HEK293 (cell line): ENCODE data around the gene INPP1.
"Not testable (repeated sequence)": the region's sequence is repeated elsewhere in the genome, so short reads cannot be mapped to it uniquely, and the experiment has no call there.

ENCODE experiments used
- CTCF ChIA-PET: fragments of 350-600 bp; formaldehyde crosslinking; extraction: SDS; loops from one replicate; lab custom pipeline; 2021; ENCODE audit warnings: antibody characterized with exemption; lab: Yijun Ruan, JAX
- POLR2A ChIA-PET: fragments of 300-600 bp; formaldehyde crosslinking; extraction: SDS; loops from one replicate; lab custom pipeline; 2020; ENCODE audit warnings: antibody characterized with exemption, inconsistent platforms; lab: Yijun Ruan, JAX
- H3K27ac ChIP-seq: fragments of 200-500 bp; sonication (Bioruptor generic); 2 replicates; pipeline ENCODE4 v1.5.1; 2014; ENCODE audit warnings: low read depth, low read length, control low read depth, inconsistent platforms; ENCODE audit errors: extremely low read depth
- H3K36me3 ChIP-seq, 2 experiments: fragments of 200-500 bp in 1 of 2; sonication (Bioruptor generic) in 1 of 2; 1 replicate in 1 of 2; 2 replicates in 1 of 2; pipeline ENCODE4 v1.5.1; 2014 to 2017; ENCODE audit warnings: inconsistent platforms in 2 of 2, low read length in 2 of 2; ENCODE audit not compliant: control insufficient read depth in 2 of 2, insufficient read depth in 1 of 2
- H3K4me1 ChIP-seq: fragments of 200-500 bp; sonication (Bioruptor generic); 2 replicates; pipeline ENCODE4 v1.5.1; 2014; ENCODE audit warnings: mild to moderate bottlenecking, low read length, inconsistent platforms; ENCODE audit not compliant: control insufficient read depth, insufficient read depth
- H3K4me3 ChIP-seq: 2 replicates; pipeline ENCODE4 v1.5.1; 2011; ENCODE audit warnings: low read depth, mild to moderate bottlenecking, control low read depth, low read length, moderate library complexity
- H3K9me3 ChIP-seq: fragments of 200-500 bp; sonication (Bioruptor generic); 2 replicates; pipeline ENCODE4 v1.5.1; 2014; ENCODE audit warnings: low read depth, low read length, inconsistent platforms; ENCODE audit not compliant: control insufficient read depth, insufficient read depth
- GLIS1 ChIP-seq: fragments of 450-650 bp; formaldehyde crosslinking; IDR thresholded peaks from 2 replicates; pipeline ENCODE4 v1.5.1; 2016; ENCODE audit warnings: missing biosample characterization, missing genetic modification characterization
- HOXC10 ChIP-seq: sonication (generic); formaldehyde crosslinking; IDR thresholded peaks from 2 replicates; pipeline ENCODE4 v1.8.1; 2023; ENCODE audit warnings: mild to moderate bottlenecking, missing genetic modification reagents
- HOXD13 ChIP-seq: sonication (generic); formaldehyde crosslinking; IDR thresholded peaks from 2 replicates; pipeline ENCODE4 v1.8.0; 2022; ENCODE audit warnings: missing genetic modification reagents, borderline replicate concordance
- IKZF3 ChIP-seq: fragments of 450-650 bp; IDR thresholded peaks from 2 replicates; pipeline ENCODE4 v1.5.0; 2018; ENCODE audit warnings: missing biosample characterization, mild to moderate bottlenecking, missing genetic modification characterization, moderate library complexity
- PRDM1 ChIP-seq: fragments of 450-650 bp; formaldehyde crosslinking; IDR thresholded peaks from 2 replicates; pipeline ENCODE4; 2016; ENCODE audit warnings: missing biosample characterization, missing genetic modification characterization
- PRDM6 ChIP-seq: fragments of 450-650 bp; formaldehyde crosslinking; IDR thresholded peaks from 2 replicates; pipeline ENCODE4 v1.5.1; 2017; ENCODE audit warnings: missing biosample characterization, missing genetic modification characterization
- RBAK ChIP-seq: fragments of 450-650 bp; formaldehyde crosslinking; IDR thresholded peaks from 2 replicates; pipeline ENCODE4 v1.5.1; 2016; ENCODE audit warnings: missing biosample characterization, missing genetic modification characterization
- REPIN1 ChIP-seq: fragments of 450-650 bp; formaldehyde crosslinking; IDR thresholded peaks from 2 replicates; pipeline ENCODE4 v1.5.1; 2017; ENCODE audit warnings: missing biosample characterization, missing genetic modification characterization, low read depth
- ZBTB20 ChIP-seq: fragments of 450-650 bp; formaldehyde crosslinking; IDR thresholded peaks from 2 replicates; pipeline ENCODE4 v1.5.1; 2016; ENCODE audit warnings: missing biosample characterization, missing genetic modification characterization
- ZFP41 ChIP-seq: fragments of 450-650 bp; formaldehyde crosslinking; IDR thresholded peaks from 2 replicates; pipeline ENCODE4 v1.5.1; 2016; ENCODE audit warnings: missing biosample characterization, missing genetic modification characterization, borderline replicate concordance
- ZFP69B ChIP-seq: fragments of 450-650 bp; formaldehyde crosslinking; IDR thresholded peaks from 2 replicates; pipeline ENCODE4 v1.5.1; 2016; ENCODE audit warnings: missing biosample characterization, missing genetic modification characterization
- ZNF184 ChIP-seq: fragments of 450-650 bp; IDR thresholded peaks from 2 replicates; pipeline ENCODE4 v1.5.1; 2018; ENCODE audit warnings: missing biosample characterization, mild to moderate bottlenecking, missing genetic modification characterization
- ZNF24 ChIP-seq: fragments of 450-650 bp; formaldehyde crosslinking; IDR thresholded peaks from 2 replicates; pipeline ENCODE4 v1.5.1; 2016; ENCODE audit warnings: missing biosample characterization, missing genetic modification characterization
- ZNF248 ChIP-seq: fragments of 450-650 bp; formaldehyde crosslinking; IDR thresholded peaks from 2 replicates; pipeline ENCODE4 v1.5.1; 2017; ENCODE audit warnings: missing biosample characterization, missing genetic modification characterization
- ZNF274 ChIP-seq, 2 experiments: fragments of 200-500 bp in 1 of 2; fragments of 450-650 bp in 1 of 2; sonication (Bioruptor generic) in 1 of 2; formaldehyde crosslinking in 1 of 2; IDR thresholded peaks; 2 replicates each; pipeline versions ENCODE4 v1.5.1 to v1.6.1; 2014 to 2016; ENCODE audit warnings: borderline replicate concordance in 1 of 2, inconsistent platforms in 1 of 2, low read length in 1 of 2, missing biosample characterization in 1 of 2, missing genetic modification characterization in 1 of 2
- ZNF280C ChIP-seq: fragments of 450-650 bp; formaldehyde crosslinking; IDR thresholded peaks from 2 replicates; pipeline ENCODE4 v1.5.1; 2016; ENCODE audit warnings: missing biosample characterization, missing genetic modification characterization
- ZNF324 ChIP-seq: fragments of 450-650 bp; formaldehyde crosslinking; IDR thresholded peaks from 2 replicates; pipeline ENCODE4 v1.5.1; 2016; ENCODE audit warnings: missing biosample characterization, missing genetic modification characterization
- ZNF530 ChIP-seq: fragments of 450-650 bp; formaldehyde crosslinking; IDR thresholded peaks from 2 replicates; pipeline ENCODE4 v1.5.1; 2016; ENCODE audit warnings: low read depth, missing biosample characterization, missing genetic modification characterization
- ZNF645 ChIP-seq: fragments of 450-650 bp; formaldehyde crosslinking; IDR thresholded peaks from 2 replicates; pipeline ENCODE4; 2016; ENCODE audit warnings: missing biosample characterization, missing genetic modification characterization
- ZNF670 ChIP-seq: fragments of 450-650 bp; formaldehyde crosslinking; IDR thresholded peaks from 2 replicates; pipeline ENCODE4 v1.5.1; 2016; ENCODE audit warnings: missing biosample characterization, missing genetic modification characterization, low read depth
- ZNF692 ChIP-seq: fragments of 450-650 bp; formaldehyde crosslinking; IDR thresholded peaks from 2 replicates; pipeline ENCODE4 v1.5.1; 2016; ENCODE audit warnings: missing biosample characterization, missing genetic modification characterization
- ZNF707 ChIP-seq: fragments of 450-650 bp; formaldehyde crosslinking; IDR thresholded peaks from 2 replicates; pipeline ENCODE4 v1.5.1; 2016; ENCODE audit warnings: missing biosample characterization, missing genetic modification characterization
- ZNF76 ChIP-seq: fragments of 450-650 bp; formaldehyde crosslinking; IDR thresholded peaks from 2 replicates; pipeline ENCODE4; 2016; ENCODE audit warnings: low read depth, missing biosample characterization, missing genetic modification characterization, borderline replicate concordance

The INPP1 gene

GRCh38 chr2:190312635-190313025, 30.8 kb upstream of the INPP1 start:
- peaks cover 5 to 22% of the 10 kb centered on the region in 2 experiments; a peak in 2 of 3 replicates for H3K36me3 ChIP-seq
- 0 out of 2 replicates have a peak, but pooled peaks have one; percentile 40 for TF ChIP-seq GLIS1 (tag by site-specific recombination)
- H3K4me1 ChIP-seq, H3K4me3 ChIP-seq, H3K9me3 ChIP-seq, POLR2A ChIA-PET, H3K27ac ChIP-seq: not testable (repeated sequence)
- CTCF ChIA-PET: interaction anchor here (0.7 to 1.1 kb wide), 2 partner anchors 113 to 243 kb away, joined by 3 read pairs; no protein-coding TSS in a partner anchor

GRCh38 chr2:190313880-190314279, 29.5 kb upstream of the INPP1 start:
- CTCF ChIA-PET: interaction anchor here (0.5 to 1.5 kb wide), 4 partner anchors 14 to 943 kb away, joined by 3 to 5 read pairs (median 4); no protein-coding TSS in a partner anchor
- H3K9me3 ChIP-seq: no peaks in the 10 kb centered on the region
- no peak overlapping the region for H3K4me3 ChIP-seq
- no peak for TF ChIP-seq ZNF670 (tag by site-specific recombination)
- no peak for TF ChIP-seq ZNF280C (tag by site-specific recombination)
- no peak for TF ChIP-seq ZNF24
- TF ChIP-seq ZNF324 (tag by site-specific recombination): no peak
- TF ChIP-seq RBAK (tag by site-specific recombination): no peak
- TF ChIP-seq ZNF530: no peak
- peaks cover 5 to 14% of the 10 kb centered on the region in 2 experiments; a peak in 2 of 3 replicates for H3K36me3 ChIP-seq
- H3K4me1 ChIP-seq: no peaks in the 10 kb centered on the region; the same call in 1 of the 2 replicates
- POLR2A ChIA-PET: no interaction called here
- H3K27ac ChIP-seq: no peak overlapping the region

- Histone ChIP-seq H3K4me3 (no peak overlapping the region), H3K9me3 (no peaks in the 10 kb centered on the region), H3K36me3 (peaks cover 0 to 6% of the 10 kb centered on the region in 2 experiments; a peak in 1 of 3 replicates), H3K27ac (no peak overlapping the region), H3K4me1 (no peaks in the 10 kb centered on the region; the same call in 1 of the 2 replicates)
- POLR2A ChIA-PET: no interaction called here
- CTCF ChIA-PET: interaction anchor here (0.6 to 1.3 kb wide), 4 partner anchors 18 to 226 kb away, joined by 4 to 8 read pairs (median 4); no protein-coding TSS in a partner anchor
- TF ChIP-seq ZBTB20 (peak; percentile 59), HOXC10 (no peak), ZNF707 (tag by site-specific recombination) (no peak), ZFP69B (tag by site-specific recombination) (peak; percentile 61; the same call in 1 of the 2 replicates), REPIN1 (tag by site-specific recombination) (no peak), ZNF76 (tag by site-specific recombination) (no peak), ZNF645 (tag by site-specific recombination) (no peak), ZNF24 (no peak), IKZF3 (tag by site-specific recombination) (0 out of 2 replicates have a peak, but pooled peaks have one; percentile 20), ZNF184 (tag by site-specific recombination) (no peak), PRDM6 (tag by site-specific recombination) (peak; percentile 65), ZNF692 (tag by site-specific recombination) (peak; percentile 84), HOXD13 (CRISPR knock-in tag) (no peak), ZNF248 (tag by site-specific recombination) (no peak), ZNF274 (IDR thresholded peaks at IDR 0.05; ENCODE audit: low read length) (no peak), ZNF274 (tag by site-specific recombination; IDR thresholded peaks at IDR 0.05; ENCODE audit: borderline replicate concordance) (no peak), ZFP41 (tag by site-specific recombination) (no peak), PRDM1 (tag by site-specific recombination) (no peak)
Measured at GRCh38 chr2:190315273-190315672, 28.1 kb upstream of the INPP1 start.
